Measurements from ENCODE around the gene OBSCN. TPM values are rescaled to one million over a fixed set of nuclear protein-coding genes. Genes with fewer than 3 reads are reported as not detected.

OBSCN gene
- total RNA-seq, 1 experiment from 2014 or later, result 10.5 TPM

- Histone ChIP-seq H3K4me3 (ENCODE audit: low read depth in 2 of 2, low read length in 2 of 2) (no peak overlapping the region), H3K4me1 (ENCODE audit: control insufficient read depth, insufficient read depth, low read length) (no peaks in the 10 kb centered on the region), H3K36me3 (ENCODE audit: control insufficient read depth, insufficient read depth, low read length) (no peaks in the 10 kb centered on the region), H3K27ac (ENCODE audit: low read length) (no peak overlapping the region), H3K9me3 (ENCODE audit: control insufficient read depth, insufficient read depth, low read depth, low read length) (no peaks in the 10 kb centered on the region), H3K27me3 (ENCODE audit: control insufficient read depth, insufficient read depth, low read length) (no peaks in the 10 kb centered on the region)
- DNase-seq (ENCODE audit: low read depth, low spot score) (no peak), ATAC-seq (no peak)
- no TSS peak for BruUV-seq (replicated peaks)
- in situ Hi-C loops (cut with HindIII; ENCODE audit: low pct_unique_long_range_greater_than_20kb, low sequenced_read_pairs), result no loop called here
- TF ChIP-seq REST (IDR thresholded peaks at IDR 0.05; ENCODE audit: insufficient read depth in 1 of 2, low read depth in 2 of 2, low read length in 1 of 2), result no peak
- no peak for TF ChIP-seq CTCF (IDR thresholded peaks at IDR 0.05)
- no peak for TF ChIP-seq TCF7L2 (IDR thresholded peaks at IDR 0.05; ENCODE audit: low read depth, low read length)
- no peak for TF ChIP-seq SIN3A (IDR thresholded peaks at IDR 0.05; ENCODE audit: borderline replicate concordance, insufficient read depth, low read depth, low read length)
- TF ChIP-seq POLR2AphosphoS5 (IDR thresholded peaks at IDR 0.05; ENCODE audit: low read depth, low read length), result no peak
- intact Hi-C loops (cut with micrococcal nuclease; ENCODE audit: unreplicated experiment), result no loop called here
- POLR2A ChIA-PET, result no interaction called here
- CTCF ChIA-PET, result no interaction called here
Observed at GRCh38 chr1:228280106-228280901, 72.5 kb downstream of the OBSCN start.

DNA sequence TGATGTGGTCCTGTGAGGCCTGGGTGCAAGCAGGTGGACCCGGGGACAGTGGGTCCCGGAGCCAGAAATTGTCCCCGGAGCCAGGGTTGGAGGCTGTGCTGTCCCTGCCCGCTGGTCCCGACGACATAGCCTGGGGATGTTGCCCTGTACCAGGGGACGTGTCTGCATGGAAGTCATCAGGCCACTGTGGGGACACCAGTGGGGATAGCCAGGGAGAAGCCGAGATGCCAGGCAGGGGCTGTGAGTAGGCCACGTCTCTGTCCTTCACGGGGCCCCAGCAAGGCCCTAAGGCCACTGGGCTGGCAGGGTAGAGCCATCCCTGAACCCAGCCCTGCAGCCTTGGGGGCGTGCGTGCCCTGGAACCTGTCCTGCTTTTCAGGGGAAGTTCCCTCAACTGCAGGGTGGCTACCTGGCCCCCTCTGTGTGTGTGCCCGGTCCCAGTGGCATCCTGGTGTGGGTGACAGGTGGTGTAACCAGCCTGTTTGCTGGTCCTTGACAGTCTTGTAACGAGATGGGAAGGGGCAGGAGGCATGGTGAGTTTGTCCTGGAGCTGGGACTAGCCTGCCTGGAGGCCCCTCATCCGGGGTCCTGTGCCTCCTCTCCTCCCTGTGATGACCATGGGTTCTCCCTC is 73.2 kb downstream of the OBSCN start:
- ChIA-PET POLR2A (no interaction called here), CTCF (no interaction called here)
- in situ Hi-C loops (cut with HindIII; ENCODE audit: low pct_unique_long_range_greater_than_20kb, low sequenced_read_pairs) (no loop called here), intact Hi-C loops (cut with micrococcal nuclease; ENCODE audit: unreplicated experiment) (no loop called here)
- Histone ChIP-seq H3K9me3 (ENCODE audit: control insufficient read depth, insufficient read depth, low read depth, low read length) (no peaks in the 10 kb centered on the region), H3K27me3 (ENCODE audit: control insufficient read depth, insufficient read depth, low read length) (no peaks in the 10 kb centered on the region), H3K4me3 (ENCODE audit: low read depth in 2 of 2, low read length in 2 of 2) (no peak overlapping the region), H3K27ac (ENCODE audit: low read length) (no peak overlapping the region), H3K36me3 (ENCODE audit: control insufficient read depth, insufficient read depth, low read length) (no peaks in the 10 kb centered on the region), H3K4me1 (ENCODE audit: control insufficient read depth, insufficient read depth, low read length) (no peaks in the 10 kb centered on the region)
- DNase-seq (ENCODE audit: low read depth, low spot score) (no peak), ATAC-seq (no peak)
- TF ChIP-seq REST (IDR thresholded peaks at IDR 0.05; ENCODE audit: insufficient read depth in 1 of 2, low read depth in 2 of 2, low read length in 1 of 2) (no peak), SIN3A (IDR thresholded peaks at IDR 0.05; ENCODE audit: borderline replicate concordance, insufficient read depth, low read depth, low read length) (no peak), TCF7L2 (IDR thresholded peaks at IDR 0.05; ENCODE audit: low read depth, low read length) (no peak), POLR2AphosphoS5 (IDR thresholded peaks at IDR 0.05; ENCODE audit: low read depth, low read length) (no peak), CTCF (IDR thresholded peaks at IDR 0.05) (no peak)
- BruUV-seq (replicated peaks), result no TSS peak
